AG04450 (cell line): ENCODE data around the gene SND1. TPM values are rescaled to one million over a fixed set of nuclear protein-coding genes. Genes with fewer than 3 reads are reported as not detected.
A peak's percentile ranks its signal among the peaks of the same experiment; 100 is the strongest.

Source experiments
- CTCF ChIA-PET: fragments of 300-600, 350-600 bp; formaldehyde crosslinking; extraction: SDS; loops from one replicate; lab custom pipeline; 2022; ENCODE audit warnings: antibody characterized with exemption, inconsistent platforms; lab: Charles Lee
- POLR2A ChIA-PET: fragments of 350-600 bp; formaldehyde crosslinking; extraction: SDS; loops from one replicate; lab custom pipeline; 2021; ENCODE audit warnings: antibody characterized with exemption, inconsistent platforms; lab: Yijun Ruan, JAX
- DNase-seq: peaks from one replicate; pipeline ENCODE4 v3.0.0-alpha.2; 2011; ENCODE audit warnings: low read depth, low spot score
- H3K27ac ChIP-seq: one replicate; pipeline ENCODE4 v1.5.1; 2012; ENCODE audit warnings: low read depth, low read length, control low read depth
- H3K27me3 ChIP-seq: one replicate; pipeline ENCODE4 v1.6.0; 2012; ENCODE audit warnings: low read length; ENCODE audit not compliant: control insufficient read depth, insufficient read depth
- H3K4me3 ChIP-seq: 2 replicates; pipeline ENCODE4 v1.5.1; 2011; ENCODE audit warnings: mild to moderate bottlenecking, low read depth, low read length, control low read depth
- H3K9me3 ChIP-seq: 2 replicates; pipeline ENCODE4 v1.5.1; 2012; ENCODE audit warnings: low read length; ENCODE audit not compliant: control insufficient read depth, insufficient read depth
- CTCF ChIP-seq: IDR thresholded peaks from 2 replicates; pipeline ENCODE4 v1.5.1; 2011; ENCODE audit warnings: low read depth, low read length, control low read depth, inconsistent platforms
- polyA plus RNA-seq: library from polyadenylated mRNA; depleted of rRNA; stranded (reverse); fragments of >200 nt; gene quantifications from 2 replicates; pipeline ENCODE4 v1.2.3, GENCODE V29; 2011

The SND1 gene
- polyA plus RNA-seq, 1 experiment = 247 TPM

GRCh38 chr7:128034825-128035224 lies 382.8 kb downstream of the SND1 start:
- ChIA-PET CTCF (interaction anchor here (0.6 to 2.8 kb wide), 5 partner anchors 55 to 327 kb away, joined by 3 to 20 read pairs (median 3); no protein-coding TSS in a partner anchor), POLR2A (no interaction called here)
- no peak for DNase-seq
- H3K4me3 ChIP-seq = no peak overlapping the region
- H3K27me3 ChIP-seq = no peaks in the 10 kb centered on the region
- no peaks in the 10 kb centered on the region for H3K9me3 ChIP-seq
- TF ChIP-seq CTCF = no peak
- H3K27ac ChIP-seq = no peak overlapping the region

GRCh38 chr7:128035712-128036111 lies 383.7 kb downstream of the SND1 start:
- CTCF ChIA-PET = interaction anchor here (0.6 to 2.8 kb wide), 4 partner anchors 30 to 328 kb away, joined by 3 to 20 read pairs (median 3); no protein-coding TSS in a partner anchor
- H3K27me3 ChIP-seq = no peaks in the 10 kb centered on the region
- H3K27ac ChIP-seq = no peak overlapping the region
- H3K9me3 ChIP-seq = no peaks in the 10 kb centered on the region
- POLR2A ChIA-PET = no interaction called here
- no peak for DNase-seq
- no peak overlapping the region for H3K4me3 ChIP-seq
- peak; percentile 61 for TF ChIP-seq CTCF

GRCh38 chr7:128036226-128036940 lies 384.4 kb downstream of the SND1 start:
- CTCF ChIA-PET = interaction anchor here (0.6 to 2.8 kb wide), 3 partner anchors 29 to 173 kb away, joined by 3 to 20 read pairs (median 3); no protein-coding TSS in a partner anchor

GRCh38 chr7:128037081-128037480 lies 385.1 kb downstream of the SND1 start:
- Histone ChIP-seq H3K4me3 (no peak overlapping the region), H3K9me3 (no peaks in the 10 kb centered on the region), H3K27ac (no peak overlapping the region), H3K27me3 (no peaks in the 10 kb centered on the region)
- ChIA-PET POLR2A (no interaction called here), CTCF (no interaction called here)
- no peak for DNase-seq
- TF ChIP-seq CTCF = no peak

More at GRCh38 chr7:128036226-128036940, 384.4 kb downstream of the SND1 start:
- no peaks in the 10 kb centered on the region for H3K9me3 ChIP-seq
- H3K27me3 ChIP-seq = no peaks in the 10 kb centered on the region
- H3K4me3 ChIP-seq = no peak overlapping the region
- TF ChIP-seq CTCF = no peak
- no peak for DNase-seq
- H3K27ac ChIP-seq = no peak overlapping the region
- POLR2A ChIA-PET = no interaction called here
